ENCODE data around the gene GPR35. TPM values are rescaled to one million over a fixed set of nuclear protein-coding genes. Genes with fewer than 3 reads are reported as not detected.

Gene GPR35
- polyA plus RNA-seq, 1 of the 3 experiments (the other 2 are of a cell fraction), result 1.2 TPM

DNA sequence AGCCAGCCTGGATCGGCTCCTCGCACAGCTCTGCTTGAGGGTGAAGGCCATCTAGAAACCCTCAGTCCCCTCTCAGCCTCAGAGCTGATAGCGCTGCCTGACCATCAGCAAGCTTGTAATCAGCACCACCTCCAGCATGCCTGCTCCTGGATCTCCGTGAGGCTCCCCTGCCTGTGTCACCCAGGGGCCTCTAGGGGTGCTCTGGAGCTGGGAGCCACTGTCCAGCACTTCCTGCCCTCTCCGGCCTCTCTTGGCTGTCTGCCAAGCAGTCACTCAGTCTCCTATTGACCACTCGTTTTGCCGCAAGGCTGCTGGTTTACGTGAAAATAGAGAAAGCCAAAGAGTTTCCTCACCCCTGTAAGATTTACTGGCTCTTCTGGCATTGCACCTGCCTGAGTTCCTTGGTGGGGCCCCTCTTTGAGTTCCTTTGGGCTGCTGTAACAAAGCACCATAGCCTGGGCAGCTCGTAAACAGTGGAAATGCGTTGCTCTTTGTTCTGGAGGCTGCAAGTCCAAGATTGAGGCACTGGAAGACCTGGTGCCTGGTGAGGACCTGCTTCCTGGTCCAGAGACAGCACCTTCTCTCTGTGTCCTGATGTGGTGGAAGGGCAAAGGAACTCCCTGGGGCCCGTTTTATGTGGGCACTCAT lies 20.9 kb upstream of the GPR35 start (continued):
- TF ChIP-seq, protein P1, sequence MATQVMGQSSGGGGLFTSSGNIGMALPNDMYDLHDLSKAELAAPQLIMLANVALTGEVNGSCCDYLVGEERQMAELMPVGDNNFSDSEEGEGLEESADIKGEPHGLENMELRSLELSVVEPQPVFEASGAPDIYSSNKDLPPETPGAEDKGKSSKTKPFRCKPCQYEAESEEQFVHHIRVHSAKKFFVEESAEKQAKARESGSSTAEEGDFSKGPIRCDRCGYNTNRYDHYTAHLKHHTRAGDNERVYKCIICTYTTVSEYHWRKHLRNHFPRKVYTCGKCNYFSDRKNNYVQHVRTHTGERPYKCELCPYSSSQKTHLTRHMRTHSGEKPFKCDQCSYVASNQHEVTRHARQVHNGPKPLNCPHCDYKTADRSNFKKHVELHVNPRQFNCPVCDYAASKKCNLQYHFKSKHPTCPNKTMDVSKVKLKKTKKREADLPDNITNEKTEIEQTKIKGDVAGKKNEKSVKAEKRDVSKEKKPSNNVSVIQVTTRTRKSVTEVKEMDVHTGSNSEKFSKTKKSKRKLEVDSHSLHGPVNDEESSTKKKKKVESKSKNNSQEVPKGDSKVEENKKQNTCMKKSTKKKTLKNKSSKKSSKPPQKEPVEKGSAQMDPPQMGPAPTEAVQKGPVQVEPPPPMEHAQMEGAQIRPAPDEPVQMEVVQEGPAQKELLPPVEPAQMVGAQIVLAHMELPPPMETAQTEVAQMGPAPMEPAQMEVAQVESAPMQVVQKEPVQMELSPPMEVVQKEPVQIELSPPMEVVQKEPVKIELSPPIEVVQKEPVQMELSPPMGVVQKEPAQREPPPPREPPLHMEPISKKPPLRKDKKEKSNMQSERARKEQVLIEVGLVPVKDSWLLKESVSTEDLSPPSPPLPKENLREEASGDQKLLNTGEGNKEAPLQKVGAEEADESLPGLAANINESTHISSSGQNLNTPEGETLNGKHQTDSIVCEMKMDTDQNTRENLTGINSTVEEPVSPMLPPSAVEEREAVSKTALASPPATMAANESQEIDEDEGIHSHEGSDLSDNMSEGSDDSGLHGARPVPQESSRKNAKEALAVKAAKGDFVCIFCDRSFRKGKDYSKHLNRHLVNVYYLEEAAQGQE (IDR thresholded peaks at IDR 0.05; ENCODE audit: low read depth, low read length), result peak; percentile 88
- TF ChIP-seq JUND (IDR thresholded peaks at IDR 0.05), result no peak
- no peak for TF ChIP-seq FOXJ3 (CRISPR knock-in tag; IDR thresholded peaks at IDR 0.05)
- peak in 1 of 2 experiments; percentile 14; a peak in 1 of 4 replicates for TF ChIP-seq EP300 (IDR thresholded peaks at IDR 0.05; ENCODE audit: borderline replicate concordance in 1 of 2, low read depth in 1 of 2, low read length in 1 of 2)
- TF ChIP-seq, protein P2, sequence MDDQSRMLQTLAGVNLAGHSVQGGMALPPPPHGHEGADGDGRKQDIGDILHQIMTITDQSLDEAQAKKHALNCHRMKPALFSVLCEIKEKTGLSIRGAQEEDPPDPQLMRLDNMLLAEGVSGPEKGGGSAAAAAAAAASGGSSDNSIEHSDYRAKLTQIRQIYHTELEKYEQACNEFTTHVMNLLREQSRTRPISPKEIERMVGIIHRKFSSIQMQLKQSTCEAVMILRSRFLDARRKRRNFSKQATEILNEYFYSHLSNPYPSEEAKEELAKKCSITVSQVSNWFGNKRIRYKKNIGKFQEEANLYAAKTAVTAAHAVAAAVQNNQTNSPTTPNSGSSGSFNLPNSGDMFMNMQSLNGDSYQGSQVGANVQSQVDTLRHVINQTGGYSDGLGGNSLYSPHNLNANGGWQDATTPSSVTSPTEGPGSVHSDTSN (IDR thresholded peaks at IDR 0.05), result no peak
- TF ChIP-seq EZH2phosphoT487 (IDR thresholded peaks at IDR 0.05; ENCODE audit: borderline replicate concordance, low read depth), result no peak
- no peak for TF ChIP-seq TCF12 (IDR thresholded peaks at IDR 0.05)
- no peak for TF ChIP-seq GATA2 (CRISPR knock-in tag; IDR thresholded peaks at IDR 0.05)

DNA sequence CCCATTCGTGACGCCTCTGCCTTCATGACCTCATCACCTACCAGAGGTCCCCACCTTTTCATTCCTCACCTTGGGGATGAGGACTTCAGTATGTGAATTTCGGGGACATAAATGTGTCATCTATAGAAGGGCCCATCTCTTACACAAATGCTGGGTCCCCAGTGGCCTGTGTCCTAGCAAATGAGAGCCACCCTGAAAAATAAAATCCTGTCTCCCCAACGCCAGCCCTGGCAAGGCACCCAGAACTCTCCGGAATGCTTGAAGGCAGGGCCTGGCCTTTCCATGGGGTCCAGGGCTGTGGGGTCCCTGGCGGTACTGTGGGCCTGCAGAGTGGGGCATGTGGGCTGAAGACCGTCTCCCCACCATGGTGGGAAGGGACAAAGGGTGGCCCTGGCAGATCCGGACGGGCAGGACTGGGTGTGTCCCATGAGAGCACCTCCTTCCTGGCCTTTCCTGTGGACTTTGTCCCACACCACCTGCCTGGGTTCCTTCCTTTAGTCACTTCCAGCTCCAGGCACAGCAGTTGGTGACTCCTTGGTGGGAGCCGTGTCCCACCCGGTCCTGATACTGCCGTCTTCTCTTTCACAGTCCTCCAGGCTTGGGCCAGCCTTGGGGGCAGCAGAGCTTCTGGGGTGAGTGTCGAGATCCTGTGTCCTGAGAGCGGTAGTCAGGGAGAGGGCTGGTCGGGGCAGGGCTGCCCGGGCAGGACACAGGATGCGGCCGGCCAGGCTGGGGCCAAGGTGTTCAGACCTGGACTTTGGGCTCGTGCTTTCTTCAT lies 20.2 kb upstream of the GPR35 start:
- TF ChIP-seq, protein P3, sequence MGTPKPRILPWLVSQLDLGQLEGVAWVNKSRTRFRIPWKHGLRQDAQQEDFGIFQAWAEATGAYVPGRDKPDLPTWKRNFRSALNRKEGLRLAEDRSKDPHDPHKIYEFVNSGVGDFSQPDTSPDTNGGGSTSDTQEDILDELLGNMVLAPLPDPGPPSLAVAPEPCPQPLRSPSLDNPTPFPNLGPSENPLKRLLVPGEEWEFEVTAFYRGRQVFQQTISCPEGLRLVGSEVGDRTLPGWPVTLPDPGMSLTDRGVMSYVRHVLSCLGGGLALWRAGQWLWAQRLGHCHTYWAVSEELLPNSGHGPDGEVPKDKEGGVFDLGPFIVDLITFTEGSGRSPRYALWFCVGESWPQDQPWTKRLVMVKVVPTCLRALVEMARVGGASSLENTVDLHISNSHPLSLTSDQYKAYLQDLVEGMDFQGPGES (IDR thresholded peaks at IDR 0.05; ENCODE audit: low read depth, low read length), result no peak
- no peak for TF ChIP-seq RAD21 (IDR thresholded peaks at IDR 0.05; ENCODE audit: low read length)
- Histone ChIP-seq H3K9me2 (no peaks in the 10 kb centered on the region), H2AFZ (ENCODE audit: low read depth) (no peak overlapping the region), H3F3A (replicated peaks; ENCODE audit: insufficient read depth) (no peaks in the 10 kb centered on the region), H3K4me1 (ENCODE audit: control insufficient read depth in 1 of 2, insufficient read depth in 2 of 2, low read depth in 1 of 2, low read length in 1 of 2) (peaks cover 0 to 15% of the 10 kb centered on the region in 2 experiments; a peak in 1 of 4 replicates), H3K79me2 (ENCODE audit: insufficient read depth) (no peaks in the 10 kb centered on the region), H3K9me3 (no peaks in the 10 kb centered on the region), H3K4me3 (ENCODE audit: low read depth in 2 of 2, low read length in 1 of 2) (no peak overlapping the region), H3K27me3 (ENCODE audit: insufficient read depth) (no peaks in the 10 kb centered on the region), H3K27ac (ENCODE audit: low read depth in 2 of 2, low read length in 1 of 2) (peak overlapping the region in 1 of 2 experiments; percentile 83; a peak in 2 of 4 replicates), H3K9ac (no peak overlapping the region), H4K20me1 (ENCODE audit: insufficient read depth) (no peaks in the 10 kb centered on the region), H3K4me2 (no peak overlapping the region), H3K36me3 (replicated peaks in 1 of 2; ENCODE audit: control insufficient read depth in 1 of 2, insufficient read depth in 2 of 2, low read length in 1 of 2) (peaks cover 0 to 2% of the 10 kb centered on the region in 2 experiments)
- DNase-seq, result no peak
- ChIA-PET POLR2A (interaction anchor here (1.1 kb wide), 1 partner anchor 19 kb away, joined by 4 read pairs; the partner anchor contains the start of gene CAPN10), CTCF (interaction anchor here (1.0 to 3.6 kb wide), 10 partner anchors 8 to 136 kb away, joined by 3 to 15 read pairs (median 5); no protein-coding TSS in a partner anchor)
- 92% methylated on average over 14 of the region's 19 CpGs for WGBS (ENCODE audit: low lambda C conversion rate)

Data from SK-N-SH (cell line).